GM12891 (cell line): ENCODE data around the gene TBC1D1.

ENCODE experiments used
- PAX5 ChIP-seq: IDR thresholded peaks from 2 replicates; pipeline ENCODE4 v1.6.1; 2011; ENCODE audit warnings: low read length, moderate library complexity, mild to moderate bottlenecking; ENCODE audit not compliant: insufficient read depth, severe bottlenecking
- POLR2A ChIP-seq: IDR thresholded peaks from 2 replicates; pipeline ENCODE4 v1.6.1; 2011; ENCODE audit warnings: low read depth, low read length, control low read depth
- POLR2AphosphoS5 ChIP-seq: IDR thresholded peaks from 2 replicates; pipeline ENCODE4 v1.6.1; 2011; ENCODE audit warnings: low read depth, low read length, control low read depth
- POU2F2 ChIP-seq: IDR thresholded peaks from 2 replicates; pipeline ENCODE4 v1.6.1; 2011; ENCODE audit warnings: low read depth, mild to moderate bottlenecking, control low read depth, low read length, moderate library complexity
- SPI1 ChIP-seq: IDR thresholded peaks from 2 replicates; pipeline ENCODE4 v1.6.1; 2011; ENCODE audit warnings: low read depth, low read length, control low read depth
- TAF1 ChIP-seq: IDR thresholded peaks from 2 replicates; pipeline ENCODE4 v1.6.1; 2011; ENCODE audit warnings: low read depth, low read length, control low read depth

DNA sequence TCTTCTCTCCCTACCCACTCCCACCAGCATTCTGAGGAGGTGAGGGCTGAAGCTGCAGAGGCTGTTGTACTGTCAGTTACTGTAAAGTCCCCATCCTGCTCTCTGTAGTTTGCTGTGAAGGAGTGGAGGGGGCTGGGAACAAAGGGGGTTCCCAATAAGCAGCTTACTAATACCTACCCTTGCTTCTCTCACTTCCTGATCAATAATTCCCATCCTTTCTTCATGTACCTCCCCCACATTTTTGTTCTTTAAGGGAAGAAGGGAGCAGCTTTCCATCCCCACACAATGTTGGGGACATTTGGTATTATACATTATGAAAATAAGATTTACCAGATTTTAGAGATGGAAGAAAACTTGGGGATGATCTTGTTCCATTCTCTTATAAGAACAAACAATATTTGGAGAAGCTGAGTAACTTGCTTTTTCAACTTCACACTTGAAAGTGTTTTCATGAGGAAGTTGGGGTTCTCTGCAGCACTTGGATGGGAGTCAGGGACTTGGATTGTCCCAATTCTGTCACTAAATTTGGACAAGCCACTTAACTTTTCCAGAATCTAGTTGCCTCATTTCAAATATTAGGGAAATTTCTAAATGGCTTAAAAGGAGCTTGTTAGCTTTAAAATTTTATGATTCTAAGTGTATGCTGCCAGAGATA is 5.4 kb downstream of the TBC1D1 start:
- TF ChIP-seq POLR2A: no peak
- no peak for TF ChIP-seq TAF1
- TF ChIP-seq SPI1: peak; percentile 66
- TF ChIP-seq POLR2AphosphoS5: no peak
- TF ChIP-seq PAX5: no peak
- TF ChIP-seq POU2F2: no peak
